ENCODE measurements around the gene RAD51B.

DNA sequence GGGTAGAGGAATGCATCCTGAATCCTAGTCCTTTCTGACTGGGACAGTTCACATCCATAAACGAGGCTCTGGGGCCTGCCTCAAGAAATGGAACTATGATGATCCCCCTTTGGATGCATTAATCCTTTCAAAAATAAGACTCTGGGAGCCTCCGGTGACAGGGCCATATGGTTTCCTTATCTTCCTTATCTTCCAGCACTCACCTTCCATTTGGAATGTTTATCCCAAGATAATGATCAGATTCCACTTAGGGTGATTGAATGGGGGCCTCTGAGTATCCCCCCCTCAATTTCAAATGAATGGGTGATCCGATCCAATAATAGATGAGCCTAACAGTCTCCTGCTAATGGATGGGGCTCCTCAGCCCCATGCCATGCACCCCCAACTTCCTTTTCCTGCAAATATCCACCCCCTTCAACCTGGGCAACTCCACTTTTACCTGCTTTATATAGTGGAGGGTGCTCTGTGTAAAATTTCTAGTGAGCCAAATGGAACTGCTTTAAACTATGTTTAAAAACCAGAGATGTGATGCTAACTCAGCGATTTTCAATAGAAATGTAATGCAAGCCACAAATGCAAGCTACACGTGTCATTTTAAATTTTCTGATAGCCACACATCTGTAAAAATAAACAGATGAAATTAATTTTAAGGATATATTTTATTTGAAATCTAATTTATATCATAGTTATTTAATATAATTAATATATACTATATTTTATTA is 815.5 kb downstream of the RAD51B start:
- TF ChIP-seq CTCF (IDR thresholded peaks at IDR 0.05) (no peak), POLR2A (IDR thresholded peaks at IDR 0.05) (no peak)

Measured in ovary (tissue), 3 donors.